ENCODE results near the gene NREP.

NREP gene

GRCh38 chr5:111691508-111691907 lies 65.5 kb downstream of the NREP start:
- no peak for DNase-seq

- no peak for DNase-seq
Measured at GRCh38 chr5:111689357-111689935, 67.5 kb downstream of the NREP start.

- no peak for DNase-seq
Measured at GRCh38 chr5:111685969-111686368, 71.0 kb downstream of the NREP start.

GRCh38 chr5:111682641-111683040 lies 74.4 kb downstream of the NREP start:
- no peak for DNase-seq

- no peak for DNase-seq
Measured at GRCh38 chr5:111682121-111682520, 74.9 kb downstream of the NREP start.

GRCh38 chr5:111681414-111682120 lies 75.4 kb downstream of the NREP start:
- DNase-seq, result no peak

GRCh38 chr5:111680737-111681413 lies 76.1 kb downstream of the NREP start:
- DNase-seq, result no peak

GRCh38 chr5:111679611-111680010 lies 77.4 kb downstream of the NREP start:
- DNase-seq, result no peak
